Measurements from ENCODE around the gene NGF. TPM values are rescaled to one million over a fixed set of nuclear protein-coding genes. Genes with fewer than 3 reads are reported as not detected.

NGF gene
- total RNA-seq, 2 donors from 2014 or later: 5.1 to 12.0 TPM

DNA sequence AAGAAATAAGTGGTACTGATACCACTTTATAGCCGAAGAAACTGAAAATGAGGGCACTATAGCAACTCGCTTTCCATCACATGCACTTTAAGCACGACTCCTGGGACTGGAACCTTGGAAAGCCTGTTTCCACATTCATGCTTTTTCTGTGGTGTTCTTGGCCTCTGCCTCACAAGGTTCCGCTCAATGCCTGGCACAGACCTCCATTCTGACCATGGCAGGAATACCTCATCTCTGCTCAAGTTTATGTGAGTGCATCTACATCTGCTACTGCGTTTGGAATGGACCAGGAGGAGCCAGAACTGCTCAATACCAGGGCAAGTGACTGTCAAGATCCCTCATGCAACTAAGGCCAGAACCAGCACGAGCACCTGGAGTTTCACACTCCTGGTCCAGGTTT is 11.6 kb downstream of the NGF start:
- DNase-seq (ENCODE audit: low spot score): no peak
- H3K9me3 ChIP-seq: no peaks in the 10 kb centered on the region
- peak overlapping the region; percentile 42 for H3K27ac ChIP-seq
- no peaks in the 10 kb centered on the region for H3K36me3 ChIP-seq
- TF ChIP-seq, protein P1, sequence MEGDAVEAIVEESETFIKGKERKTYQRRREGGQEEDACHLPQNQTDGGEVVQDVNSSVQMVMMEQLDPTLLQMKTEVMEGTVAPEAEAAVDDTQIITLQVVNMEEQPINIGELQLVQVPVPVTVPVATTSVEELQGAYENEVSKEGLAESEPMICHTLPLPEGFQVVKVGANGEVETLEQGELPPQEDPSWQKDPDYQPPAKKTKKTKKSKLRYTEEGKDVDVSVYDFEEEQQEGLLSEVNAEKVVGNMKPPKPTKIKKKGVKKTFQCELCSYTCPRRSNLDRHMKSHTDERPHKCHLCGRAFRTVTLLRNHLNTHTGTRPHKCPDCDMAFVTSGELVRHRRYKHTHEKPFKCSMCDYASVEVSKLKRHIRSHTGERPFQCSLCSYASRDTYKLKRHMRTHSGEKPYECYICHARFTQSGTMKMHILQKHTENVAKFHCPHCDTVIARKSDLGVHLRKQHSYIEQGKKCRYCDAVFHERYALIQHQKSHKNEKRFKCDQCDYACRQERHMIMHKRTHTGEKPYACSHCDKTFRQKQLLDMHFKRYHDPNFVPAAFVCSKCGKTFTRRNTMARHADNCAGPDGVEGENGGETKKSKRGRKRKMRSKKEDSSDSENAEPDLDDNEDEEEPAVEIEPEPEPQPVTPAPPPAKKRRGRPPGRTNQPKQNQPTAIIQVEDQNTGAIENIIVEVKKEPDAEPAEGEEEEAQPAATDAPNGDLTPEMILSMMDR (IDR thresholded peaks at IDR 0.05): no peak
- no peak overlapping the region for H3K4me3 ChIP-seq
- H3K27me3 ChIP-seq: no peaks in the 10 kb centered on the region
- H3K4me1 ChIP-seq: peaks cover 0 to 13% of the 10 kb centered on the region in 2 donors

DNA sequence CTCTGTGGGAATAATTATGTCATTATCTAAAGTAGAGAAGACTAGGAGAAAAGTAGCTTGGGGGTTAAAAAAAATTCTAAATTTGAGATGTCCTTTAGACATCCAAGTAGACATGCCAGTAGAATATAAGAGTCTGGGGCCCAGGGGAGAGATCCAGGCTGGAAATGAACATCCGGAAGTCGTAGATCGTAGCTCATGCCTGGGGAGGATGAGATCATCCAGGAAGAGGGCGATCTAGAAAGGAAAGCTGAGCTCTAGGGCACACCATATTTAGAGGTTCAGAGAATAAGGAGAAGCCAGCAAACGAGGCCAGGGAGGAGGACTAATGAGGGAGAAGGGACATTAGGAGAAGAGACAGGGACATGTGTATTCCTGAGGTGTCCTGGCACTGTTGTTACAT is 12.2 kb downstream of the NGF start:
- Histone ChIP-seq H3K27me3 (no peaks in the 10 kb centered on the region), H3K4me3 (no peak overlapping the region), H3K4me1 (peaks cover 0 to 8% of the 10 kb centered on the region in 2 donors), H3K36me3 (no peaks in the 10 kb centered on the region), H3K27ac (peak overlapping the region; percentile 42), H3K9me3 (no peaks in the 10 kb centered on the region)
- no peak for DNase-seq (ENCODE audit: low spot score)
- TF ChIP-seq, protein P1 (IDR thresholded peaks at IDR 0.05): no peak

DNA sequence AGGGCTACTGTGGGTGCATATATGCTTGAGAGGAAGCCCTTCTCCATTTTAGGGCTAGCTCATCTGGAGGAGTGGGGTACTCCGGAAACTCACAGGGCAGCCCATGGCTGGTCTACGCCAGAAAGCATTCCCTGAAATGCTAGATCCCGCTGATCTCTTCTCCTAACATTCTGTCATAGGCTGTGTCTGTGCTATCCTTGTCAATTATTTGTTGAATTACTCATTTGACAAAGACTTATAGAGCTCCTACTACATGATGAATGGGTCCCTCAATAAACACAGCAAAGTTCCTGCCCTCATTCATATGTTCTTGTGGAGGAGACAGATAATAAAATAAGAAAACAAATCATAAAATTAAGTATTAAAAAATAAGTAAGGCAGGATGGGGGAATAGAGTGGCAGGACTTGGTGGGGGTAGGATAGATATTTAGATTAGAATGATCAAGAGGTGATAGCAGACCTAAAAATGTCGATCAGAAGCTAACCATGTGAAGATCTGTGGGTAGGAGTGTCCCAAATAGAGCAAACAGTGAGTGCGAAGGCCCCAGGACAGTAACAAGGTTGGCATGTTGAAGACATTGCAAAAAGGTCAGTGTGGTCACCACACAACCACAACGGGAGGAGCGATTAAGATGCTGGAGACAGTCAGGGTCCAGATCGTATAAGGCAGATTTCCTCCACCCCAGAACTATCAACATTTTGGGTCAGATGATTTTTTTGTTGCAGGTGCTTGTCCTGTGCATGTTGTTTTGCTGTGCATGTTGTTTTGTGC is 13.2 kb downstream of the NGF start:
- peaks cover 0 to 7% of the 10 kb centered on the region in 2 donors for H3K4me1 ChIP-seq
- DNase-seq (ENCODE audit: low spot score): no peak
- TF ChIP-seq, protein P1 (IDR thresholded peaks at IDR 0.05): no peak
- no peak overlapping the region for H3K4me3 ChIP-seq
- no peak overlapping the region for H3K27ac ChIP-seq
- H3K27me3 ChIP-seq: no peaks in the 10 kb centered on the region
- no peaks in the 10 kb centered on the region for H3K9me3 ChIP-seq
- no peaks in the 10 kb centered on the region for H3K36me3 ChIP-seq

DNA sequence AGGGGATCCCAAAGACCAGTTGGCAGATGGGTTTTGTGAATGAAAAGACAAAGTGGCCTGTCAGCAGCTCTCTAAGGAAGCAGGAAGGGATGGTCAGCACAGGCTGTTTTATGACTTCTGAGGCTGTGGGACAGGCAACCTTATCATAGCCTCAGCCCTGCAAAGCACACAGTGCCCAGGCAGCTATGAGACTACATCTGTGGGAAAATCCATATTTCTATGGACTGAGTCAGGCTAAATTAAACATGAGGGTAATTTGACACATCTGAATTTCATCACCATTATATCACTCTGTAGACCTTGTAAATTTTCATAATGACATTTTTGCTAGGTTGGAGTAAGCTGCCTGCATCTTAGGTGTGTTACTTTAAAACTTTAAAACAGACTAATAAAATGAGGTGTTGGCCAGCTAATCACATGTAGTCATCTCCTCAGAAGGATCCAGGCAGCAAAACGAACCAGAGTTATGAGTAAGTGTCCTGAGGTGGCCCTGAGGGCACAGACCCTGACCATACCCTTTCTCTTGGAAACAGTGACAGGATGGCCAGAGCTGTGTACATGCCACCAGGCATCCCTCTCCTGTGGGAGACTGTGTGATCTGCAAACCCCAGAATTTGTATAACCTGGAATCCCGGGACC is 14.6 kb downstream of the NGF start:
- no peaks in the 10 kb centered on the region for H3K9me3 ChIP-seq
- no peaks in the 10 kb centered on the region for H3K36me3 ChIP-seq
- H3K27me3 ChIP-seq: no peaks in the 10 kb centered on the region
- H3K4me3 ChIP-seq: no peak overlapping the region
- H3K27ac ChIP-seq: no peak overlapping the region
- peaks cover 0 to 7% of the 10 kb centered on the region in 2 donors for H3K4me1 ChIP-seq
- DNase-seq (ENCODE audit: low spot score): no peak
- TF ChIP-seq, protein P1 (IDR thresholded peaks at IDR 0.05): no peak

DNA sequence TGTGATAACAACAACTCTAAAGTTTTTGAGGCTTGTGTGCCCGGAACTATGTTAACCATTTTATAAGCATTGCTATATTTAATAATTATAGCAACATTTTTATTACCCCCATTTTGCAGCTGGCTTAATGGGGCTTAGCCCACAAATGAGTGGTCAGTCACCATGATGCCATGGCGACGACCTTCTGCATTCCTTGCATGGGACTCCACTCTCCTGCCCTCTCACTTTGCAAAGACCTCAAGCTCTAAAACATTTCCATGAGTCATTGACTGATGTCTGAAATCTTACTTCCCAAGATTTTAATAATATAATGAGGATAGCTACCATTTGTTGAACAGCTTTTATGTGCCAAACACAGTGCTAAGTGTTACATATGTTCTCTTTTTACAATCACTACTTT is 15.4 kb downstream of the NGF start:
- Histone ChIP-seq H3K36me3 (no peaks in the 10 kb centered on the region), H3K4me1 (peaks cover 0 to 7% of the 10 kb centered on the region in 2 donors), H3K4me3 (no peak overlapping the region), H3K9me3 (no peaks in the 10 kb centered on the region), H3K27me3 (no peaks in the 10 kb centered on the region), H3K27ac (no peak overlapping the region)
- TF ChIP-seq, protein P1 (IDR thresholded peaks at IDR 0.05): no peak
- DNase-seq (ENCODE audit: low spot score): no peak

All from right atrium auricular region (tissue), 2 donors.